Measurements from ENCODE around the gene OR13A1.
"Not testable (repeated sequence)": the region's sequence is repeated elsewhere in the genome, so short reads cannot be mapped to it uniquely, and the experiment has no call there.

The OR13A1 gene

GRCh38 chr10:45280113-45280760 lies 35.2 kb downstream of the OR13A1 start:
- DNase-seq (ENCODE audit: low read depth): no peak

DNA sequence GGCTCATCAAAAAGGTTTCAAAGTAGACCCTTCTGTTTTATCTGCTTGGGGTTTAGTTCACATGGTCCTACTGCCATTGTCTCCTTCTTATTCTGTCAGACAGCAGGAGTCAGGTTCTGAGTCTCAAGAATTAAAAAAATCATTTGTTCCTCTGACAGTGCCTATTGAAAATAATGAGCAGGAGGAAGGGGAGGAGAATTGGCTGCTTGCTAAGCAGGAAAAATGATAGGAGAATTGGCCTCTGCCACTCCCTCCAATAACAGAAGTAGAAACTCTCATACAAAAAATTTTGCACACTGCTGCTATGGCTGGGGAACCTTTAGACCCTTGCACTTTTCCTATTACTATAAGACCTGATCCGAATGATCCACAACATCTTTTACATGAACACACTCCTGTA lies 35.7 kb downstream of the OR13A1 start:
- no peak for DNase-seq (ENCODE audit: low read depth)

DNA sequence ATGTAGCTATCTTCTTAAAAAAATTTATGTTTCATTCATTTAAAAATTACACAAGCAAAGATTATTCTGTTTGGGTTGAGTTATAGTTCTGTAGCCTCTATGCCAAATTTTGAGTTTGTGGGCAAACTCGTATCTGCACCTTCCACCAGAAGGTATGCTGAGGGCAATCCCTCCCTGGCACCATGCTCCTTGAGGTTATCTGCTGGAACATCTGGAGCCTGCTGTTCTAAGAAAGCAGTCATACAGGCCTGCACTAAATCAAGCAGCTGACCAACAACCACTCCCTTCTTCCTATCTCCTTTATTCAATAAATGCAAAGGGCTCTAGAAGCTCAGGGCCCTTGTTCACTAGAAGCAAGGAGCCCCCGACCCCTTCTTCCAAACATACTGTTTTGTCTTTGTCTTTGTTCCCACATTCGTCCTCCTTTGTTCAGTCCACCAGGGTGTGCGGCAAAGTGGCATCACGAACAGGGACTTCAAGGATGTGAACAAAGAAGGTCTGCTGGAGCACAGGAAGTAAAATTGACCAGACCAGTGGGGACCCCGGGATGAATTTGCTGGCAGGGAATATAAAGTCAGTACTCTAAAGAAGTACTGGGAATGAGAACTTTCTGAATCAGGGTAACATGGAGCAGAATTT lies 36.4 kb downstream of the OR13A1 start:
- no peak for DNase-seq (ENCODE audit: low read depth)

GRCh38 chr10:45276146-45276545 lies 39.3 kb downstream of the OR13A1 start:
- DNase-seq (ENCODE audit: low read depth): not testable (repeated sequence)

DNA sequence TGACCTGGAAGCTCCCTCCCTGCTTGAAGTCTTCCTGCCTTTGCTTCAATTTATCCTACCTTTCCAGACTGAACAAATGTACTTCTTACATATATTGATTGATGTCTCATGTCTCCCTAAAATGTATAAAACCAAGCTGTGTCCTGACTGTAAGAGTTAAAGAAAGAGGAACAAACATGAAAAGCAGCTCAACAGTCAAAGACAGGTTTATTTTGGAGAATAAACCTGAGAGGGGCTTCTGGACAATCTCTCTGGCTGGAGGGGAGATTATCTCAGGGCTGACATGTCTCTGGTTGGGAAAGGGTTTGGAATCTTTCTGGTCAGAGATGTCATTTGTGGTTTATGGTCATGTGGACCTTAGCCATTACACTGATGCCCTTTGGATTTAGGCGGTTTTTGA lies 41.0 kb downstream of the OR13A1 start:
- no peak for DNase-seq (ENCODE audit: low read depth)

- not testable (repeated sequence) for DNase-seq (ENCODE audit: low read depth)
Measured at GRCh38 chr10:45267777-45268176, 47.6 kb downstream of the OR13A1 start.

DNA sequence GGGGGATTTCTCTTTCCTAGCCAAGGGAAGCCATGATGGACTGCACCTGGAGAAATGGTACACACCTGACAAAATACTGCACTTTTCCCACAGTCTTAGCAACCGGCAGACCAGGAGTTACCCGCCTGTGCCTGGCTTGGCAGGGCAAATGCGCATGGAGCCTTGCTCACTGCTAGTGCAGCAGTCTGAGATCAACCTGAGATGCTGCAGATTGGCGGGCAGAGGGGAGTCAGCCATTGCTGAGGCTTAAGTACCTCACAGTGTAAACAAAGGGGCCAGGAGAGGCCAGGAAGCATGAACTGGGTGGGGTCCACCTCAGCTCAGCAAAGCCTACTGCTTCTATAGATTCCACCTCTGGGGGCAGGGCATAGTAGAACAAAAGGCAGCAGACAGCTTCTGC lies 49.4 kb downstream of the OR13A1 start:
- DNase-seq (ENCODE audit: low read depth): no peak

DNA sequence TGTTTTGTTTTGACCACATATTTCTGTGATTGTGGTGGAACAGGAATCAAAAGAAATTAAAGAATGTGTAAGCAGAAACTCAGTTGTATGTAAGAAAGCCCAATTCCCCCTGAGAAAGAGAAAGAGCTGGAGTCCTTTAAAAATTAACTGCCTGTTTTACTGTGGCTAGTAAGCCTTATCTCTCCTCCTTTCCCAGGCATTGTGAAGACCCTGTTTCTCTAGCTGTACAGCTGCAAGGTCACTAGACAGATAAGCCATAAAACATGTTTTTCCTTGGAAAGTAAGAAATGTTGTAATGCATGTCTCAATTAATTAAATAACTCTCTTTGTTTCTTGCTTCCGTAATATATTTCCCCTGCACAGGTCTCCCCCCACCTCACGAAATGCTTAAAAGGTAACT lies 53.5 kb downstream of the OR13A1 start:
- no peak for DNase-seq (ENCODE audit: low read depth)

DNA sequence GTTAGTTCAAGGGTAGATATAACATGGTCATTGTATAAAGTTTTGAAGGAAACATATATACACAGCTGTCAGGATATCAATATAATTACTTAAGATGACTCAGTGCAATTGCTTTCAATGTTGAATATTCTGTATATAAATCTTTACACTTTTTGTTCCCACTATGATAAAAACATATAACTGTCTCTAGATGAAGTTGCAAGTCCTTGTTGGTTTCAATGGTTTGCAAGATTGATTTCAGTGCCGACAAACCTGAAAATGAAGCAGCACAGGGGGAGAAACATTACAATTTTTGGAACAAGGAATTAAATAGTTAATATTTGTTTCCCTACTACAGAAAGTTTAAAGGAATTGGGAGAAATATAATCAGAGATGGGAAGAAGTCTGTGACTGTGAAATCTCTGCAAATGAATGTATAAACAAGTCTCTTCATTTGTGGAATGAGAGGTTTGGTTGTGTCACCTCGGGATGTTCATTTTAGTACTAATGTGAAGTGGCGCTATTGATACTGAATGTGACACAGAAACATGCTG lies 54.1 kb downstream of the OR13A1 start:
- no peak for DNase-seq (ENCODE audit: low read depth)

GRCh38 chr10:45260635-45261034 lies 54.8 kb downstream of the OR13A1 start:
- DNase-seq (ENCODE audit: low read depth): not testable (repeated sequence)

- not testable (repeated sequence) for DNase-seq (ENCODE audit: low read depth)
Measured at GRCh38 chr10:45259786-45260495, 55.5 kb downstream of the OR13A1 start.

DNA sequence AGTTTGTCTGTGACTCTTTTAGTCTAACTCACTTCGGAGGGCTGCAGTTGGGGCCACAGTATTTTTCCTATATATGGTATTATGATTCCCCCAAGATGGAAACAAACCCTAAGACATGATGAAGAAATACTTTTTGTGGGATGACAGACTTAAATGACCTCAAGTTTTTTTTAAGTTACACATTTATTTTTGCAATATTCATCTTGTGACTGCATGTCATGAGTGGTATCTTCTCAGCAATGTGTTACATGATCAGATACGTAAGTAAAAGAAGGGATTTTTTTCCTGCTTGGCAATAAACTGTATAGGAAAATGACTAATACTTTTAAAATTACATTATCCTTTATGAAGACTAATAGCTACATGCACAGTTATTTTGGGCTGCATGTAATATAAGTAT lies 57.8 kb downstream of the OR13A1 start:
- no peak for DNase-seq (ENCODE audit: low read depth)

GRCh38 chr10:45256246-45256645 lies 59.2 kb downstream of the OR13A1 start:
- no peak for DNase-seq (ENCODE audit: low read depth)

DNA sequence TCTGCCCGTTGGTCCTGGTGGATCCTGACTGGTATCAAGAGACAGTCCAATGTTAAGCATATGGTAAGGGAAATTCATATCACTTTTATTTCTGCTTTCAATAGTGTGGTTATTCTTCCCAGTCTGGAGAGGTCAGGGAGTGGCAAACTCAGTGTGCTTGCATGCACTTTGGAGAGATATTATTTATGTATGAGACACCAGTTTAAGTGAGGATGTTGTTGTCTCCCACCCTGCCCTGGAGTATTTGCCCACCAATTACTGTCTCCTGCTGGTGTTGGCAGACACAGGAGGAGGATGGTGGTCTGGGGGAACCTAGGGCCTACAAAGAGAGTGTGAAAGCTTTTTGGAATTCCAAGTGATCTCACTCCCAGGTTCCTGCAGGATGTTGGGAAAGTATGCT lies 59.7 kb downstream of the OR13A1 start:
- no peak for DNase-seq (ENCODE audit: low read depth)

DNA sequence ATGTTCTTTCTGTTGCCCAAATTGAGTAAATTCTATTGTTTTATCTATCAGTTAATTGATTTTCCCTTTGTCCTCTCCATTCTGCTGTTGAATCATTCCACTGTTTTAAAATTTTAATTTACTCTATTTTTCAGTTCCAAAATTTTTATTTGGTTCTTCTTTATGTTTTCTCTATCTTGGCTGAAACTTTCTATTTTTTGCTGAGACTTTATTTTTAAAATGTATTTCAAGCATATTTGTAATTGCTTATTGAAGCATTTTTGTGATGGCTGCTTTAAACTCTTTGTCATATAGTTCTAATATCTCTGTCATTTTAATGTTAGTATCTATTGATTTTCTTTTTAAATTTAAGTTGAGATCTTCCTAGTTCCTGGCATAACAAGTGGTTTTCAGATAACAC lies 60.5 kb downstream of the OR13A1 start:
- no peak for DNase-seq (ENCODE audit: low read depth)

DNA sequence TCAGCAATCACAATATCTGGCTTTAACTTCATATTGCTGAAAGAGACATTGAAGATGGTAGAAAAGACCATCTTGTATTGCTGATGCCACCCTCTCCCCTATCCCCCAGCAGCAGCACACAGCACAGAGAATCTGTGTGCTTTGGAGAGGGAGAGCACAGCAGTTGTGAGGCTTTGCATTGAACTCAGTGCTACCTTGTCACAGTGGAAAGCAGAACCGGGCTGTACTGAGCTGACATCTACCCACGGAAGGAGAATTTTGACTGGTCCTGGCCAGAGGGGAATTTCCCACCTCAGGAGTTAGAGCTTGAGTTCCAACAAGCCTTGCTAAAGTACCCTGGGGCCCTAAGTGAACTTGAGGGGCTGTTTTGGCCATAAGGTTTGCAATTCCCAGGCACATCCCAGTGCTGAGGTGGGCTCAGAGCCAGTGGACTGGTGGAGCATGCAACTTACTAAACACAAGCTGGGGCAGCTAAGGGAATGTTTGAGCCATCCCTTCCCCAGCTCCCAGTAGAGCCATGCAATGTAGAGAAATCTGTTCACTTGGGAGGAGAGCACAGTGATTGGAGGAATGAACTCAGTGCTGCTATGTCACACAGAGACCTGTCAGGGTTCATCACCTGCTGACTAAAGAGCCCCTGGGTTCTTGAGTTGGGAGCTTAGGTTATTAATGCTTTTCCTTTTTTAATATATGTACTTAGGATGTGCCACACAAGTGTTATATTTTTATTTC lies 62.1 kb downstream of the OR13A1 start:
- DNase-seq (ENCODE audit: low read depth): no peak

Data from EH (cell line).